ENCODE data around the gene TRPM2. TPM values are rescaled to one million over a fixed set of nuclear protein-coding genes. Genes with fewer than 3 reads are reported as not detected.

Gene TRPM2
- total RNA-seq, 2 experiments from 2014 or later: 1.9 to 2.9 TPM

GRCh38 chr21:44454747-44455523 is 101.5 kb downstream of the TRPM2 start, which contains the start of gene LRRC3:
Gene LRRC3, plus strand, starts transcription at chr21:44455510. Its CDS starts 1,135 bp downstream, at chr21:44456645.
- H3K27me3 ChIP-seq (ENCODE audit: control insufficient read depth in 1 of 2, insufficient read depth in 2 of 2, low read length in 2 of 2): no peaks in the 10 kb centered on the region
- ATAC-seq (ENCODE audit: poor library complexity) (peak; percentile 82), DNase-seq (peak; percentile 66 to 93 (median 80))
- Mint-ChIP-seq H3K27me3 (peaks cover 9% of the 10 kb centered on the region), H3K9me3 (peaks cover 5% of the 10 kb centered on the region), H3K27ac (no peak within 1 kb of the TSS), H3K36me3 (ENCODE audit: low read depth) (no peaks in the 10 kb centered on the region), H3K4me3 (peak within 1 kb of the TSS; percentile 84), H3K4me1 (ENCODE audit: low read depth) (peaks cover 11% of the 10 kb centered on the region)
- H3K9me3 ChIP-seq (ENCODE audit: control insufficient read depth in 1 of 2, insufficient read depth in 1 of 2, low read length in 2 of 2): peaks cover 0 to 5% of the 10 kb centered on the region in 2 experiments
- ChIA-PET POLR2A (interaction anchor here (1.0 kb wide), 1 partner anchor 116 kb away, joined by 3 read pairs; the partner anchor contains the start of gene CFAP410), CTCF (no interaction called here)
- no peak for TF ChIP-seq CTCF (IDR thresholded peaks at IDR 0.05)
- H3K36me3 ChIP-seq (ENCODE audit: insufficient read depth, low read length): no peaks in the 10 kb centered on the region
- peak within 1 kb of the TSS; percentile 56 for H3K4me3 ChIP-seq (ENCODE audit: low read length)
- no peak within 1 kb of the TSS for H3K27ac ChIP-seq (ENCODE audit: low read depth in 1 of 2, low read length in 2 of 2)
- intact Hi-C loops (cut with DNase I, micrococcal nuclease): loop anchor here (1.0 to 10.0 kb wide), 3 partner anchors 27 to 1140 kb away; no protein-coding TSS in a partner anchor
- H3K4me1 ChIP-seq (ENCODE audit: insufficient read depth, low read length): peaks cover 15% of the 10 kb centered on the region

- Histone ChIP-seq H3K27me3 (ENCODE audit: control insufficient read depth in 1 of 2, insufficient read depth in 2 of 2, low read length in 2 of 2) (no peaks in the 10 kb centered on the region), H3K4me3 (ENCODE audit: low read length) (peak overlapping the region; percentile 56), H3K9me3 (ENCODE audit: control insufficient read depth in 1 of 2, insufficient read depth in 1 of 2, low read length in 2 of 2) (peaks cover 0 to 5% of the 10 kb centered on the region in 2 experiments), H3K36me3 (ENCODE audit: insufficient read depth, low read length) (no peaks in the 10 kb centered on the region), H3K4me1 (ENCODE audit: insufficient read depth, low read length) (peaks cover 15% of the 10 kb centered on the region), H3K27ac (ENCODE audit: low read depth in 1 of 2, low read length in 2 of 2) (no peak overlapping the region)
- Mint-ChIP-seq H3K9me3 (peaks cover 5% of the 10 kb centered on the region), H3K4me1 (ENCODE audit: low read depth) (peaks cover 11% of the 10 kb centered on the region), H3K4me3 (peak overlapping the region; percentile 83), H3K27ac (no peak overlapping the region), H3K27me3 (peaks cover 6% of the 10 kb centered on the region), H3K36me3 (ENCODE audit: low read depth) (no peaks in the 10 kb centered on the region)
- CTCF ChIA-PET: no interaction called here
- DNase-seq (peak in 12 of 14 experiments; percentile 8 to 62 (median 28)), ATAC-seq (ENCODE audit: poor library complexity) (peak; percentile 54)
- no peak for TF ChIP-seq CTCF (IDR thresholded peaks at IDR 0.05)
- intact Hi-C loops (cut with DNase I, micrococcal nuclease): loop anchor here (1.0 to 10.0 kb wide), 2 partner anchors 27 to 1139 kb away; no protein-coding TSS in a partner anchor
- POLR2A ChIA-PET: no interaction called here
Observed at GRCh38 chr21:44455524-44456213, 102.2 kb downstream of the TRPM2 start.

GRCh38 chr21:44456214-44456914 is 102.9 kb downstream of the TRPM2 start:
- POLR2A ChIA-PET: no interaction called here
- no peak for TF ChIP-seq CTCF (IDR thresholded peaks at IDR 0.05)
- H3K4me3 Mint-ChIP-seq: peak overlapping the region; percentile 70
- CTCF ChIA-PET: no interaction called here
- no peak overlapping the region for H3K27ac Mint-ChIP-seq
- DNase-seq (peak in 1 of 14 experiments; percentile 32), ATAC-seq (ENCODE audit: poor library complexity) (no peak)
- H3K27me3 ChIP-seq (ENCODE audit: control insufficient read depth in 1 of 2, insufficient read depth in 2 of 2, low read length in 2 of 2): no peaks in the 10 kb centered on the region
- H3K4me3 ChIP-seq (ENCODE audit: low read length): peak overlapping the region; percentile 56
- no peaks in the 10 kb centered on the region for H3K36me3 Mint-ChIP-seq (ENCODE audit: low read depth)
- peaks cover 0 to 9% of the 10 kb centered on the region in 2 experiments for H3K9me3 ChIP-seq (ENCODE audit: control insufficient read depth in 1 of 2, insufficient read depth in 1 of 2, low read length in 2 of 2)
- H3K27ac ChIP-seq (ENCODE audit: low read depth in 1 of 2, low read length in 2 of 2): no peak overlapping the region
- peaks cover 4% of the 10 kb centered on the region for H3K27me3 Mint-ChIP-seq
- no peaks in the 10 kb centered on the region for H3K36me3 ChIP-seq (ENCODE audit: insufficient read depth, low read length)
- H3K4me1 Mint-ChIP-seq (ENCODE audit: low read depth): peaks cover 11% of the 10 kb centered on the region
- H3K9me3 Mint-ChIP-seq: peaks cover 5% of the 10 kb centered on the region
- H3K4me1 ChIP-seq (ENCODE audit: insufficient read depth, low read length): peaks cover 15% of the 10 kb centered on the region
- intact Hi-C loops (cut with DNase I, micrococcal nuclease): loop anchor here in 1 of 2 experiments (10.0 kb wide), 1 partner anchor 1138 kb away; no protein-coding TSS in a partner anchor
